Brain microvascular endothelial cell (primary cell): ENCODE measurements around the gene ADARB2.

Experiments used
- DNase-seq: peaks from one replicate; pipeline ENCODE4 v3.0.0-alpha.2; 2020
- H3K27ac ChIP-seq: fragments of 250-450 bp; sonication (Bioruptor Pico); 2 replicates; pipeline ENCODE4 v1.5.1; 2020; ENCODE audit warnings: mild to moderate bottlenecking, moderate library complexity
- H3K27me3 ChIP-seq: fragments of 250-450 bp; sonication (Bioruptor Pico); replicated peaks from 2 replicates; pipeline ENCODE4 v1.5.1; 2020; ENCODE audit warnings: mild to moderate bottlenecking
- H3K36me3 ChIP-seq: fragments of 250-450 bp; sonication (Bioruptor Pico); replicated peaks from 2 replicates; pipeline ENCODE4 v1.5.1; 2020; ENCODE audit warnings: mild to moderate bottlenecking
- H3K4me3 ChIP-seq: 2 replicates; pipeline ENCODE4 v1.5.1; 2011; ENCODE audit warnings: low read depth, mild to moderate bottlenecking, control low read depth, low read length, moderate library complexity
- in situ Hi-C: cut with HindIII; loops from 2 replicates; pipeline ENCODE4 v1.10.0; 2017; ENCODE audit warnings: low sequenced_read_pairs, low pct_ligation_motif_present
- TF ChIP-seq, protein P1 (sequence below): IDR thresholded peaks from 2 replicates; pipeline ENCODE4 v1.5.1; 2011; ENCODE audit warnings: low read depth, mild to moderate bottlenecking, moderate library complexity, low read length, control low read depth, inconsistent platforms; ENCODE audit errors: missing control alignments

Gene ADARB2

DNA sequence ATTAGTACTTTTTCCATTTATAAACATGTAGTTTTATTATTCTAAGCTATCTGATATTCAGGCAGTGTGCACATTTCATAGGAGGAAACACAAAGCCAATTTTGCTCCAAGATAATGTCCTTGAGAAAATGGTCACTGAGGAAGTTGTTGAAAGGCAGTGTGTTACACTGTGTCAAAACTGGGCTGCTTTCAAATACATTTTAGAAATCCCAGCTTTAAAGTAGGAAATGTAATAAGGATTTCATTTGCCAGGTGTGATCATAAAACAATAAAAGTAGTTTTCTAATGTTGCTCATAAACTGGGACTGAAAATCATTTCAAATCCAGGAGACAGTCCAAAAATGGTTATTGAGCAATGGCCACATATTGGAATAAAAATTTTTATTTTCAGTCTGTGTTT lies 601.1 kb downstream of the ADARB2 start:
- no peak overlapping the region for H3K4me3 ChIP-seq
- no peak for DNase-seq
- no peak overlapping the region for H3K27ac ChIP-seq
- H3K36me3 ChIP-seq = peaks cover 3% of the 10 kb centered on the region
- H3K27me3 ChIP-seq = no peaks in the 10 kb centered on the region
- in situ Hi-C loops = no loop called here
- TF ChIP-seq, protein P1, sequence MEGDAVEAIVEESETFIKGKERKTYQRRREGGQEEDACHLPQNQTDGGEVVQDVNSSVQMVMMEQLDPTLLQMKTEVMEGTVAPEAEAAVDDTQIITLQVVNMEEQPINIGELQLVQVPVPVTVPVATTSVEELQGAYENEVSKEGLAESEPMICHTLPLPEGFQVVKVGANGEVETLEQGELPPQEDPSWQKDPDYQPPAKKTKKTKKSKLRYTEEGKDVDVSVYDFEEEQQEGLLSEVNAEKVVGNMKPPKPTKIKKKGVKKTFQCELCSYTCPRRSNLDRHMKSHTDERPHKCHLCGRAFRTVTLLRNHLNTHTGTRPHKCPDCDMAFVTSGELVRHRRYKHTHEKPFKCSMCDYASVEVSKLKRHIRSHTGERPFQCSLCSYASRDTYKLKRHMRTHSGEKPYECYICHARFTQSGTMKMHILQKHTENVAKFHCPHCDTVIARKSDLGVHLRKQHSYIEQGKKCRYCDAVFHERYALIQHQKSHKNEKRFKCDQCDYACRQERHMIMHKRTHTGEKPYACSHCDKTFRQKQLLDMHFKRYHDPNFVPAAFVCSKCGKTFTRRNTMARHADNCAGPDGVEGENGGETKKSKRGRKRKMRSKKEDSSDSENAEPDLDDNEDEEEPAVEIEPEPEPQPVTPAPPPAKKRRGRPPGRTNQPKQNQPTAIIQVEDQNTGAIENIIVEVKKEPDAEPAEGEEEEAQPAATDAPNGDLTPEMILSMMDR = no peak

DNA sequence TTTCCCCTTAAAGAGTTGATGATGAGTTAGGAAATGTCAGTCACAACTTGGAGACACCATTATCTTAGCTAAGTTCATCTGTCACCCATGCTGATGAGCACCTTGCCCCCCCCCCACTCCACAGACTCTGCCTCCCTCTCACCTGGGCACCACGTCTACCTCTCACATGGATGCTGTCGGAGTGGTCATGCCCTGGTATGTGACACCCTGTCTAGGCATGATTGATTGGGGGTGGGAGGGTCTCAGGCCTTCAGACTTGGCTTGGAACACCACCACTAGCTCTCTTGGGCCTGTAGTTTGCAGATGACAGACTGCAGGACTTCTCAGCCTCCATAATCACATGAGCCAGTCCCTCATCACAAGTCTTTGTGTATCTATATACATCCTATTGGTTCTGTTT lies 603.2 kb downstream of the ADARB2 start:
- Histone ChIP-seq H3K27me3 (no peaks in the 10 kb centered on the region), H3K4me3 (no peak overlapping the region), H3K36me3 (peaks cover 23% of the 10 kb centered on the region), H3K27ac (no peak overlapping the region)
- no peak for DNase-seq
- in situ Hi-C loops = no loop called here
- TF ChIP-seq, protein P1 = no peak

DNA sequence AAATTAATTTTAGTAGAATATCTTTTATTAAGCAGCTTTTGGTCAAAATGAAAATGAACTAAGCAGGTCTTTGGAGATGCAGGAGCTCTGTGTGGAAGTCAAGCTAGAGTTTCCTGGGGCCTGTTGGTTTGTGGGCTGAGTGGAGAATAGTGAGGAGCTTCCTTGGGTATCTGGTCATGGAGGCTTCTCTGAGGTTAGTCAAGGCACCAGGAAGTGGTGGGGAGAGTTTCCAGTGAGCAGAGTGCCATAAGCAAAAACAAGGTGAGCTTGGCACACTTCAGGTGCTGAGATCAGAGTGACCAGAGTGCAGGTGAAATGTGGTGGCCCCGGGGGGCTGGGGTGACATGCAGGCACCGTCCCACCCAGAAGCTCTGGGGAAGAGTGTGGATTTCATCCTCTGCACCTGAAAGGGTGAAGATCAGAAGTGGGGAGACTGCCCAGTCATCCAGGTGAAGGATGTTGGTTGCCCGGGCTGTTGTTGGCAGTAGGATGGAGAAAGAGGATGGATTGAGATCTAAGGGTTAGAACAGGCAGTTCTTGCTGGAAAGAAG lies 603.8 kb downstream of the ADARB2 start:
- in situ Hi-C loops = no loop called here
- no peak for DNase-seq
- H3K27ac ChIP-seq = no peak overlapping the region
- no peaks in the 10 kb centered on the region for H3K27me3 ChIP-seq
- peaks cover 29% of the 10 kb centered on the region for H3K36me3 ChIP-seq
- TF ChIP-seq, protein P1 = no peak
- no peak overlapping the region for H3K4me3 ChIP-seq

DNA sequence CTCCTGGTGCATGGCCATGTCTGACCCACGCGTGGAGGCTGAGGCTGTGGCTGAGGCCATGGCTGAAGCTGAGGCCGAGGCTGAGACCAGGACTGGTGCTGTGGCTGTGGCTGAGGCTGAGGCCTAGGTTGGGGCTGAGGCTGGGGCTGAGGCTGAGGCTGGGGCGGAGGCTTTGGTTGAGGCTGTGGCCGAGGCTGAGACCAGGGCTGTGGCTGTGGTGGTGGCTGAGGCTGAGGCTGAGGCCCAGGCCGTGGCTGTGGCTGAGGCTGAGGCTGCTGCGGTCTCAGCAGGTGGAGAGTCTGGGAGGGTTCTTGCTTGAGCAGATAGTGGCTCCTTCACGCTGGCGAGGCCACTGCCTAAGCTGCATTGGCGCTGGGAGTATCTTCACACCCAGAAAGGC lies 604.7 kb downstream of the ADARB2 start:
- Histone ChIP-seq H3K27me3 (no peaks in the 10 kb centered on the region), H3K27ac (no peak overlapping the region), H3K36me3 (peaks cover 32% of the 10 kb centered on the region), H3K4me3 (no peak overlapping the region)
- in situ Hi-C loops = no loop called here
- TF ChIP-seq, protein P1 = no peak
- DNase-seq = no peak

DNA sequence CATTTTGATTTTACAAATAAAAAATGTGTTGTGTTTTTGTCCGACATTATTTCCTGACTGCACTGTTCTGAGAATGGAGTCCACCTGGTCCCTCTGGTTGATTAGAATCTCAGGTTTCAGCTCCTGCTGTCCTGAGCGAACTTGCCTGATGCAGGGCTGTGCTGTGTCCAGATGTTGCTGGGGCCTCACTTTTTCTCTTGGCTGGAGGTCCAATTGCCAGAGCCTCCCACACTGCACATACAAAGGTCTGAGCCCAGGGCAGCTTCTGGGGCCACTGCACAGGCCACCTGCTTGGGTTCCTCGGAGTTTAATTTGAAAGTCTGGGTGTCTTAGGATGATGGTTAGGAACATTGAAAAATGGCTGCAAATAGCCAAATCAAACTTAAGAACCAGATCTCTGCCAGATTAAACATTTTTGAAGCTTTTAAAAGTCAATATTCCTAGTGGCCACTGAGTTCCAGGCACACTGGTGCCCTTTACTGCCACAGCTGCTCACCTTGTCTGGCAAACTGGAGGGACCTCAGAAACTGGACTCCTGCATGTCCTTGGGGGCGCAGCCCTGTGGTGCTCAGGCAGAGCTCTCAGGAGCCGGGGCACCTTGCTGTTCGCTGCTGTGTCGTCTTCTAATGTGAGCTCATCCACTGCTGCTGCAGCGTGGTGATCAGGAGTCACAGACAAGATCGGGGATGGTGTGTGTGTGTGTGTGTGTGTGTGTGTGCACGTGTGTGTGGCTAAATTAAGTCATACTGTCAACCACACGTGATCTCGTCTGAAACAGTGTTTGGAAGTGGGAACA lies 606.1 kb downstream of the ADARB2 start:
- in situ Hi-C loops = no loop called here
- H3K36me3 ChIP-seq = peaks cover 32% of the 10 kb centered on the region
- DNase-seq = no peak
- H3K27ac ChIP-seq = no peak overlapping the region
- no peak overlapping the region for H3K4me3 ChIP-seq
- TF ChIP-seq, protein P1 = no peak
- H3K27me3 ChIP-seq = no peaks in the 10 kb centered on the region
